Esophagus muscularis mucosa (tissue), 4 donors: ENCODE measurements around the gene NADSYN1. TPM values are rescaled to one million over a fixed set of nuclear protein-coding genes. Genes with fewer than 3 reads are reported as not detected.

Experiments used
- DNase-seq: peaks from one replicate; pipeline ENCODE4 v3.0.0-alpha.2; 2017; ENCODE audit errors: extremely low spot score
- H3K27ac ChIP-seq, 4 donors: fragments of 200-600 bp; sonication (generic); replicated peaks in 1 of 4; 1 replicate in 3 of 4; 2 replicates in 1 of 4; pipeline ENCODE4 v1.5.1; 2016 to 2019; ENCODE audit warnings: mild to moderate bottlenecking in 1 of 4
- H3K27me3 ChIP-seq, 4 donors: fragments of 200-600 bp; sonication (generic); one replicate each; pipeline versions ENCODE4 v1.5.1 to v1.6.0; 2016 to 2019
- H3K36me3 ChIP-seq, 4 donors: fragments of 200-600 bp; sonication (generic); one replicate each; pipeline ENCODE4 v1.5.1; 2016 to 2019
- H3K4me1 ChIP-seq, 4 donors: fragments of 200-600 bp; sonication (generic); one replicate each; pipeline ENCODE4 v1.5.1; 2016 to 2019
- H3K4me3 ChIP-seq, 4 donors: fragments of 200-600 bp; sonication (generic); 1 replicate in 2 of 4; 2 replicates in 2 of 4; pipeline ENCODE4 v1.5.1; 2016 to 2019; ENCODE audit warnings: mild to moderate bottlenecking in 4 of 4, moderate library complexity in 1 of 4
- H3K9me3 ChIP-seq, 4 donors: fragments of 200-600 bp; sonication (generic); 1 replicate in 3 of 4; 2 replicates in 1 of 4; pipeline ENCODE4 v1.5.1; 2016 to 2019
- EP300 ChIP-seq: sonication (generic); formaldehyde crosslinking; IDR thresholded peaks from one replicate; pipeline ENCODE4 v1.6.1; 2017; ENCODE audit warnings: antibody characterized with exemption
- POLR2A ChIP-seq: fragments of 450-650 bp; IDR thresholded peaks from one replicate; pipeline ENCODE4 v1.6.1; 2017; ENCODE audit warnings: antibody characterized with exemption, moderate library complexity, mild to moderate bottlenecking, low read depth
- POLR2AphosphoS5 ChIP-seq, 2 donors: sonication (generic); formaldehyde crosslinking; IDR thresholded peaks; one replicate each; pipeline ENCODE4 v1.6.1; 2017; ENCODE audit warnings: antibody characterized with exemption in 2 of 2
- WGBS: methylation state at CpG from one replicate; pipeline ENCODE4 v1.1.5; 2018; 5-methylcytosine and 5-hydroxymethylcytosine counted together
- intact Hi-C: fragments of 100-400 bp; cut with DNase I; formaldehyde crosslinking; loops from one replicate; pipeline ENCODE4 v1.15.1; 2023
- total RNA-seq, 4 donors: library from RNA; depleted of rRNA; stranded (reverse); fragments of >200 nt; gene quantifications; one replicate each; pipeline versions ENCODE4 v1.1.0 to v1.2.1, GENCODE V29; 2016
- TF ChIP-seq, protein P1 (sequence below), 3 experiments: fragments of 200-600 bp in 2 of 3; fragments of 450-650 bp in 1 of 3; sonication (generic) in 2 of 3; IDR thresholded peaks; one replicate each; pipeline ENCODE4 v1.5.1; 2017 to 2019; ENCODE audit warnings: antibody characterized with exemption in 3 of 3, mild to moderate bottlenecking in 2 of 3, moderate library complexity in 1 of 3

NADSYN1 gene
- total RNA-seq, 4 donors from 2014 or later = 38.4 to 44.4 (median 42.2) TPM

DNA sequence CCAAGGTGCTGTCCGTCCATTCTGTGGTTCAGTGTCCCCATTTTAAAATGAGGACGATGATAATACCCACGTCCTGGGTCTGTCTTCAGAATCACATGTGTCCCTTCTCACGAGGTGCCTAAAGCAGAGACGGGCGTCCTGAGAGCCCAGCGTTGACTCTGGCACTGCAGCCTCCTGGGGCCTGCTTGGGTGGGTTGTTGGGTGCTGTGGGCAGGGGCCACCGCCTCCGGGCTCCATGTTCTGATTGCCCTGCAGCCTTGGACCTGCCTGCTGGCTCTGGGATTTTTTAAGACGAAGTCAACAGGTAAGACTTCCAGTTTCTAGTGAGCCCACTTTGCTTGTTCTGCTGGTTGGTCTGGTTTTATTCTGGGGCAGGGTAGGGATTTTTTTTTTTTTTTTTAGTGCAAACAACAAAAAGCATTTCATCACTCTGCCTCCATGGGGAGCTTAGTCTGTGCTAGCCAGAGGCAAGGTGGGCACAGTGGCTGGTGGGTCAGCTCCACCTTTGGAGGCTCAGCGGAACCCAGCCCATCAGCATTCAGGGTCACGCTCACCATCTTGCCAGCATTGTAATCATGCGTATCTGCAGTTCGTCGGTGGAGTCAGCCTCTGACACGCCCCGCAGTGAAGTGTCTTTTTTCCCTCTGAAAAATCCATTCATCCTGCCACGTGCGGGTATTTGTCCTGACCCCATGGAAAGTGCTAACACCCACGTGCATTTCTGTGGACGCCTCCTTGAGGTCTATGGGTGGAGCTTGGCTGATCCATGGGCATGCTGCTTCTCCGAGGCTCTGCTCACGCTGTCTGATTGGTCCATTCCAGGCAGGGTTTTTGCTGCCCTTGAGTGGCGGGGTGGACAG, 28.3 kb downstream of the NADSYN1 start:
- H3K27me3 ChIP-seq = no peaks in the 10 kb centered on the region
- intact Hi-C loops = no loop called here
- no peak for DNase-seq
- WGBS = 92% methylated on average over 16 of the region's 24 CpGs
- TF ChIP-seq EP300 = no peak
- no peak for TF ChIP-seq POLR2AphosphoS5 (IDR thresholded peaks at IDR 0.05)
- TF ChIP-seq, protein P1, sequence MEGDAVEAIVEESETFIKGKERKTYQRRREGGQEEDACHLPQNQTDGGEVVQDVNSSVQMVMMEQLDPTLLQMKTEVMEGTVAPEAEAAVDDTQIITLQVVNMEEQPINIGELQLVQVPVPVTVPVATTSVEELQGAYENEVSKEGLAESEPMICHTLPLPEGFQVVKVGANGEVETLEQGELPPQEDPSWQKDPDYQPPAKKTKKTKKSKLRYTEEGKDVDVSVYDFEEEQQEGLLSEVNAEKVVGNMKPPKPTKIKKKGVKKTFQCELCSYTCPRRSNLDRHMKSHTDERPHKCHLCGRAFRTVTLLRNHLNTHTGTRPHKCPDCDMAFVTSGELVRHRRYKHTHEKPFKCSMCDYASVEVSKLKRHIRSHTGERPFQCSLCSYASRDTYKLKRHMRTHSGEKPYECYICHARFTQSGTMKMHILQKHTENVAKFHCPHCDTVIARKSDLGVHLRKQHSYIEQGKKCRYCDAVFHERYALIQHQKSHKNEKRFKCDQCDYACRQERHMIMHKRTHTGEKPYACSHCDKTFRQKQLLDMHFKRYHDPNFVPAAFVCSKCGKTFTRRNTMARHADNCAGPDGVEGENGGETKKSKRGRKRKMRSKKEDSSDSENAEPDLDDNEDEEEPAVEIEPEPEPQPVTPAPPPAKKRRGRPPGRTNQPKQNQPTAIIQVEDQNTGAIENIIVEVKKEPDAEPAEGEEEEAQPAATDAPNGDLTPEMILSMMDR (IDR thresholded peaks at IDR 0.05) = no peak
- TF ChIP-seq POLR2A = no peak
- no peaks in the 10 kb centered on the region for H3K4me1 ChIP-seq
- H3K9me3 ChIP-seq = no peaks in the 10 kb centered on the region
- H3K4me3 ChIP-seq = no peak overlapping the region
- H3K27ac ChIP-seq = no peak overlapping the region
- peaks cover 90 to 100% (median 98%) of the 10 kb centered on the region in 4 donors for H3K36me3 ChIP-seq

DNA sequence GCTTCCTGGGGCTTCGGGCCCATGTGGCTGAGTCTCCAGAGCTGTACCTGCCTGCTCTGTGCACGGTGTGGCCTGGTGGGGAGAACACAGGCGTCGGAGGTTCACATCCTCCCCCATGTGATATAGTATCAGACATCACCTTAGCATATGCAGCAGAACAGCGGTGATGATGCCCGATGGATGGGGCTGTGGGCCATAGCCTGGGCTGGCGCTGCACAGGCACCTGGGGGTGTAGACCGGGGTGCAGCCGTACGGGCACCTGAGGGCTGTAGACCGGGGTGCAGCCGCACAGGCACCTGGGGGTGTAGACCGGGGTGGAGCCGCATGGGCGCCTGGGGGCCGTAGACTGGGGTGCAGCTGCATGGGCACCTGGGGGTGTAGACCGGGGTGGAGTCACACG, 29.2 kb downstream of the NADSYN1 start:
- no peaks in the 10 kb centered on the region for H3K9me3 ChIP-seq
- no peaks in the 10 kb centered on the region for H3K27me3 ChIP-seq
- WGBS = 97% methylated on average over 7 of the region's 18 CpGs
- peaks cover 81 to 97% (median 94%) of the 10 kb centered on the region in 4 donors for H3K36me3 ChIP-seq
- DNase-seq = no peak
- TF ChIP-seq EP300 = no peak
- TF ChIP-seq, protein P1 (IDR thresholded peaks at IDR 0.05) = no peak
- TF ChIP-seq POLR2A = no peak
- no peak for TF ChIP-seq POLR2AphosphoS5 (IDR thresholded peaks at IDR 0.05)
- H3K4me1 ChIP-seq = no peaks in the 10 kb centered on the region
- intact Hi-C loops = no loop called here
- H3K27ac ChIP-seq = no peak overlapping the region
- H3K4me3 ChIP-seq = no peak overlapping the region

DNA sequence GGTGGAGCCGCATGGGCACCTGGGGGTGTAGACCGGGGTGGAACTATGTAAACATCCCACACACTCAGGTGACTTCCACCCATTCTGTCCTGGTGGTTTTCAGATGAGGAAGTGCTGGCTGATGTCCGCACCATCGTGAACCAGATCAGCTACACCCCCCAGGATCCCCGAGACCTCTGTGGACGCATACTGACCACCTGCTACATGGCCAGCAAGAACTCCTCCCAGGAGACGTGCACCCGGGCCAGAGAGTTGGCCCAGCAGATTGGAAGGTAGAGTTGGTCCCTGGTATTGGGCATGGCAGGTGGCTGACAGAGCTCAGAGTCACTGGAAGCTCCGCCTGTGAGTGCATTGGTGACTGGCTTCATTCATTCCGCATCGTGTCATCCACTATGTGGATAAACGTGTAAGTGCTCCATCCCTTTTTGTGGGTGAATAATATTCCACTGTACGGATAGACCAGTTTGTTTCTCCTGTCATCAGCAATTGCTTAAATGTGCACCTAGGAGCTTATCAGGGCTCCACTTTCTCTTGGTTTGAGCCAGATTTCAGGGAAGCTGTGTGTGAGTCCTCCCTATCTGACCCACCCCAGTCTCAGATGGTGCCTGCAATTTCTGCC, 29.9 kb downstream of the NADSYN1 start:
- no peaks in the 10 kb centered on the region for H3K4me1 ChIP-seq
- 98% methylated on average over 13 of the region's 13 CpGs for WGBS
- H3K27me3 ChIP-seq = no peaks in the 10 kb centered on the region
- no peaks in the 10 kb centered on the region for H3K9me3 ChIP-seq
- DNase-seq = no peak
- H3K27ac ChIP-seq = no peak overlapping the region
- H3K36me3 ChIP-seq = peaks cover 76 to 93% (median 87%) of the 10 kb centered on the region in 4 donors
- no peak for TF ChIP-seq EP300
- TF ChIP-seq POLR2AphosphoS5 (IDR thresholded peaks at IDR 0.05) = no peak
- TF ChIP-seq, protein P1 (IDR thresholded peaks at IDR 0.05) = no peak
- no peak for TF ChIP-seq POLR2A
- no peak overlapping the region for H3K4me3 ChIP-seq
- intact Hi-C loops = no loop called here

DNA sequence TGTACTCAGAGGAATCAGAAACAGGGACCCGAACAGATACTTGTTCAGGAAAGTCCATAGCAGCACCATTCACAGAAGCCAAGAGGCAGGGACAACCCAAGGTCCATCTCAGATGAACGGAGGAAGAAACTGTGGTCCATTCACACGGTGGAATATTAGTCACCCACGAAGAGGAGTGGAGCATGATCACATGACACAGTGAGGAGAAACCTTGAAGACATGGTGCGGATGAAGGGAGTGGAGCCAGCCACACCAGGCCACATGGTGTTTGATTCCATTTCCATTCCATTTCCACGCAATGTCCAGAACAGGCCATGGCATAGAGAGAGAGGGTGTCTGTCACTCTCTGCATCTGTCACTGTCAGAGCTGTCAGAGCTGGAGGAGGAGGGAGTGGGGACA, 30.7 kb downstream of the NADSYN1 start:
- no peaks in the 10 kb centered on the region for H3K4me1 ChIP-seq
- DNase-seq = no peak
- no peak overlapping the region for H3K4me3 ChIP-seq
- no peaks in the 10 kb centered on the region for H3K27me3 ChIP-seq
- H3K36me3 ChIP-seq = peaks cover 68 to 91% (median 80%) of the 10 kb centered on the region in 4 donors
- WGBS = 95% methylated on average over 6 of the region's 6 CpGs
- TF ChIP-seq POLR2A (no peak), EP300 (no peak)
- TF ChIP-seq, protein P1 (IDR thresholded peaks at IDR 0.05) = no peak
- no peak overlapping the region for H3K27ac ChIP-seq
- H3K9me3 ChIP-seq = no peaks in the 10 kb centered on the region
- intact Hi-C loops = no loop called here
